Heart left ventricle (tissue), 13 donors: Measurements from ENCODE around the gene TRAM2.

ENCODE experiments used
- POLR2A ChIP-seq, 2 donors: fragments of 450-650 bp; IDR thresholded peaks; one replicate each; pipeline ENCODE4 v1.6.1; 2017; ENCODE audit warnings: antibody characterized with exemption in 2 of 2, mild to moderate bottlenecking in 2 of 2, moderate library complexity in 2 of 2
- TF ChIP-seq, protein P1 (sequence below), 12 donors: fragments of 200-600 bp; sonication (generic) in 4 of 12; IDR thresholded peaks; one replicate each; pipeline versions ENCODE4 v1.5.0 to v1.8.0; 2018 to 2022; ENCODE audit warnings: antibody characterized with exemption in 12 of 12, mild to moderate bottlenecking in 5 of 12
- donor health status: ischemic (EF 13 %, LVEDD 7.1; RV severe dilation, severe dysfunction).
- donor health status: DM: no; HTN: yes; CAD: no.
- donor health status: DM: no; HTN: no; CAD: no.
- donor health status: ischemic (EF 25% LVEDD 6.9; RV normal size, moderate dysfunction).
- donor health status: ischemic (EF 25% LVEDD 5.7; RV mildly dilated, moderate dysfunction).
- donor health status: ischemic (EF 35%, LVEDD 5.7; RV mildly dilated, moderate dysfunction).
- donor health status: nonischemic (EF 11% LVEDD 7.7; RV severe dilation, severe dysfunction).
- donor health status: DM: yes; HTN: yes; CAD: no.
- donor health status: PGD.
- donor health status: ischemic (EF 29% LVEDD 5.4; RV normal size, mild dysfunction).
- donor health status: nonischemic (EF 23%, LVEDD 6.1; RV moderate dilation, normal function).

DNA sequence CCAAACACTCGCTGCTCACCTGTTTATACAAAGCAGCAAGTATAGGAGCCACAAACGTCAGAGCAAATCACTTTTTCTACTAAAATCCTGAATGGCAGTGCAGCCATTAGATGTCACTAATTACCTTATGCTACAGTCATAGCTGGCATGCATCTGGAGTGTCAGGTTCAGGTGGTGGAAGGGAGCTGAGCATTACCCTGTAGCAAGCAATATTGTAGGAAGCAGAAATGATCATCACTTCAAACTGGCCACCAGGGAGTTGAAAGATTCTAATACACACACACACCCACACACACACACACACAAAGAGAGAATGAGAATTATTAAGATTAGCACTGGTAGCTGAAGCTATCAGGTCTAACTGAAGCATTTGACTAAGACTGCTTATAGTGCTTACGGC lies 80.9 kb downstream of the TRAM2 start:
- no peak for TF ChIP-seq POLR2A (IDR thresholded peaks at IDR 0.05)
- TF ChIP-seq, protein P1, sequence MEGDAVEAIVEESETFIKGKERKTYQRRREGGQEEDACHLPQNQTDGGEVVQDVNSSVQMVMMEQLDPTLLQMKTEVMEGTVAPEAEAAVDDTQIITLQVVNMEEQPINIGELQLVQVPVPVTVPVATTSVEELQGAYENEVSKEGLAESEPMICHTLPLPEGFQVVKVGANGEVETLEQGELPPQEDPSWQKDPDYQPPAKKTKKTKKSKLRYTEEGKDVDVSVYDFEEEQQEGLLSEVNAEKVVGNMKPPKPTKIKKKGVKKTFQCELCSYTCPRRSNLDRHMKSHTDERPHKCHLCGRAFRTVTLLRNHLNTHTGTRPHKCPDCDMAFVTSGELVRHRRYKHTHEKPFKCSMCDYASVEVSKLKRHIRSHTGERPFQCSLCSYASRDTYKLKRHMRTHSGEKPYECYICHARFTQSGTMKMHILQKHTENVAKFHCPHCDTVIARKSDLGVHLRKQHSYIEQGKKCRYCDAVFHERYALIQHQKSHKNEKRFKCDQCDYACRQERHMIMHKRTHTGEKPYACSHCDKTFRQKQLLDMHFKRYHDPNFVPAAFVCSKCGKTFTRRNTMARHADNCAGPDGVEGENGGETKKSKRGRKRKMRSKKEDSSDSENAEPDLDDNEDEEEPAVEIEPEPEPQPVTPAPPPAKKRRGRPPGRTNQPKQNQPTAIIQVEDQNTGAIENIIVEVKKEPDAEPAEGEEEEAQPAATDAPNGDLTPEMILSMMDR (IDR thresholded peaks at IDR 0.05) = no peak
